Right cardiac atrium (tissue), 5 donors: Measurements from ENCODE around the gene SIRT7. TPM values are rescaled to one million over a fixed set of nuclear protein-coding genes. Genes with fewer than 3 reads are reported as not detected.

ENCODE experiments used
- ATAC-seq, 2 donors: fragments of 200-7000 bp; cut with Tn5 transposase; one replicate each; pipeline versions ENCODE4 v1.8.0 to v1.9.1; 2020; ENCODE audit warnings: moderate library complexity in 2 of 2, mild to moderate bottlenecking in 1 of 2
- DNase-seq, 3 donors: peaks; one replicate each; pipeline ENCODE4 v3.0.0-alpha.2; 2020
- H3K27ac ChIP-seq: one replicate; pipeline ENCODE4 v1.5.1; 2013; ENCODE audit warnings: mild to moderate bottlenecking, low read length, control low read depth, moderate library complexity
- H3K27me3 ChIP-seq: one replicate; pipeline ENCODE4 v1.6.1; 2013; ENCODE audit not compliant: control insufficient read depth, insufficient read depth
- H3K4me1 ChIP-seq: one replicate; pipeline ENCODE4 v1.6.1; 2013; ENCODE audit warnings: low read length; ENCODE audit not compliant: control insufficient read depth, insufficient read depth
- H3K4me3 ChIP-seq: one replicate; pipeline ENCODE4 v1.5.1; 2013; ENCODE audit warnings: low read length, control low read depth
- H3K9me3 ChIP-seq: one replicate; pipeline ENCODE4 v1.6.1; 2013; ENCODE audit warnings: low read length; ENCODE audit not compliant: control insufficient read depth
- WGBS: extraction: QIAGEN DNeasy Blood & Tissue Kit; methylation state at CpG from one replicate; pipeline ENCODE4 v1.1.7; 2013; 5-methylcytosine and 5-hydroxymethylcytosine counted together
- intact Hi-C, 4 donors: fragments of 100-400 bp; cut with DNase I; formaldehyde crosslinking; loops; one replicate each; pipeline versions ENCODE4 v1.11.0 to v1.14.0; 2022 to 2023
- polyA plus RNA-seq: library from polyadenylated mRNA; stranded (reverse); fragments of 200-250 nt; gene quantifications from one replicate; pipeline ENCODE4 v1.2.3, GENCODE V29; 2013
- total RNA-seq, 4 donors: library from RNA; stranded (reverse); fragmentation: NEBNext Ultra II Directional; extraction: Animal tissue kit (Norgen Biotek cat#: 25700); gene quantifications; one replicate each; pipeline ENCODE4 v1.2.1, GENCODE V29; 2021
- donor health status: healthy with polysubstance abuse.
- donor health status: DM: no; HTN: yes; CAD: no.
- donor health status: DM: no; HTN: no; CAD: no.
- donor health status: DM: no; HTN: yes; CAD: no; lungs with severe emphysema.
- donor health status: DM: yes; HTN: yes; CAD: no.

The SIRT7 gene
- total and polyA plus RNA-seq, 5 donors, result 7.3 to 10.1 (median 8.3) TPM

DNA sequence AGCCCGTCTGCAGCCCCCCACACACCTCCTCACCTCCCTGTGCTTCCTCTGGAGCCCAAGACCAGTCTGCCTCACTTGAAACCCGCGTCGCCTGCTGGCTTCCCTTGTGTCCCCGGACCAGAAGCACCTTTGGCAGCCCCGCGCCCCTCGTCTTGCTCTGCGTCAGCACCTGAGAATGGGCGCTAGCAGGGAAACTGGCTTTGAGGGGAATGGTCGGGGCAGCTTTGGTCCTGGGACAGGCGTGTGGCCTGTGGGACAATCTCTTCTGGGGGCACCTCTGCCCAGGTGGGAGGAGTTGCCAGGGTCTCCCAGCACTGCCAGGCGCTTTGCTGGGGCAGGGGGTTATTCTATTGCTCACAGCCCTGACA, 13.2 kb upstream of the SIRT7 start:
- H3K4me3 ChIP-seq, result no peak overlapping the region
- H3K27me3 ChIP-seq, result no peaks in the 10 kb centered on the region
- ATAC-seq (no peak), DNase-seq (peak in 2 of 3 donors; percentile 42 to 57)
- WGBS, result 64% methylated on average over 13 of the region's 13 CpGs
- no peaks in the 10 kb centered on the region for H3K9me3 ChIP-seq
- intact Hi-C loops, result no loop called here
- peaks cover under 1% of the 10 kb centered on the region for H3K4me1 ChIP-seq
- H3K27ac ChIP-seq, result no peak overlapping the region

DNA sequence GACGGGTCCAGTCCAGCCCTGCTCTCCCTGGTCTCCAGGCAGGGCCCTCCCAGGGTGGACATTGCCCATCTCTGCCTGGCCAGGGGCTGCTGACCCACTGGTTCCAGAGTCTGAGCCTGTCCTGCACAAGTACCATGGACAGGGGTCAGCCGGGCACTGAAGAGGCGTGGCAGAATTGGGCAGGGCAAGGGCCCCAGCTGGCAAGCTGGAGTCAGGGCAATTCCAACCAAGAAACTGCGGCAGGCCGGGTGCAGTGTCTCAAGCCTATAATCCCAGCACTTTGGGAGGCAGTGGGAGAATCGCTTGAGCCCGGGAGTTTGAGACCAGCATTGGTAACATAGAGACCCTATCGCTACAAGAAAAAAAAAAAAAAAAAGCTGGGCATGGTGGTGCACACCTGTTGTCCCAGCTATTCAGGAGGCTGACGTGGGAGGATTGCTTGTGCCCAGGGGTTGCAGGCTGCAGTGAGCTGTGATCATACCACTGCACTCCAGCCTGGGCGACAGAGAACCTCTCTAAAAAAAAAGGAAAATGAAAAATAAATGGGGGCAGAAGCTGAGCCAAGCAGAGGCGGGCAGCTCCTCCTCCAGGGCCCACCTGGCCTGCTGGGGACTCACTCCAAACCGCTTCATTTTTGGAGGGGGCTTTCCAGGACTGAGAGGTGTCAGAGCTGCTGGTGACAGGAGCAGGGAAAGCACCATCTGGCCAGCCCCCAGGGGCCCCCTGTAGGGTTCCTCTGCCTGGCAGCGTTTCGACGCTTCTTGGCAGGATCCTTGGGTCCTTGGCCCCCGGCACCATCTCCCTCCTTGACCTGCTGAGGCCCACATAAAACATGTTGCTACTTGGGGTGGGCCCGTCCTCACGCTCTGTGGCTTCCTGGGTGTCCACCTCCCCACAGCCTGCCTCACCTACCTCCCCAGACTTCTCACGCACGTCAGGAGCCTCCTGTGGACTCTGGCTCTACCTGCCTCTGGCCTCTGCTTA, 12.5 kb upstream of the SIRT7 start:
- intact Hi-C loops, result no loop called here
- no peak overlapping the region for H3K27ac ChIP-seq
- no peak overlapping the region for H3K4me3 ChIP-seq
- ATAC-seq (no peak), DNase-seq (peak; percentile 29 to 60 (median 33))
- H3K9me3 ChIP-seq, result no peaks in the 10 kb centered on the region
- no peaks in the 10 kb centered on the region for H3K27me3 ChIP-seq
- WGBS, result 61% methylated on average over 20 of the region's 20 CpGs
- H3K4me1 ChIP-seq, result peaks cover 5% of the 10 kb centered on the region

DNA sequence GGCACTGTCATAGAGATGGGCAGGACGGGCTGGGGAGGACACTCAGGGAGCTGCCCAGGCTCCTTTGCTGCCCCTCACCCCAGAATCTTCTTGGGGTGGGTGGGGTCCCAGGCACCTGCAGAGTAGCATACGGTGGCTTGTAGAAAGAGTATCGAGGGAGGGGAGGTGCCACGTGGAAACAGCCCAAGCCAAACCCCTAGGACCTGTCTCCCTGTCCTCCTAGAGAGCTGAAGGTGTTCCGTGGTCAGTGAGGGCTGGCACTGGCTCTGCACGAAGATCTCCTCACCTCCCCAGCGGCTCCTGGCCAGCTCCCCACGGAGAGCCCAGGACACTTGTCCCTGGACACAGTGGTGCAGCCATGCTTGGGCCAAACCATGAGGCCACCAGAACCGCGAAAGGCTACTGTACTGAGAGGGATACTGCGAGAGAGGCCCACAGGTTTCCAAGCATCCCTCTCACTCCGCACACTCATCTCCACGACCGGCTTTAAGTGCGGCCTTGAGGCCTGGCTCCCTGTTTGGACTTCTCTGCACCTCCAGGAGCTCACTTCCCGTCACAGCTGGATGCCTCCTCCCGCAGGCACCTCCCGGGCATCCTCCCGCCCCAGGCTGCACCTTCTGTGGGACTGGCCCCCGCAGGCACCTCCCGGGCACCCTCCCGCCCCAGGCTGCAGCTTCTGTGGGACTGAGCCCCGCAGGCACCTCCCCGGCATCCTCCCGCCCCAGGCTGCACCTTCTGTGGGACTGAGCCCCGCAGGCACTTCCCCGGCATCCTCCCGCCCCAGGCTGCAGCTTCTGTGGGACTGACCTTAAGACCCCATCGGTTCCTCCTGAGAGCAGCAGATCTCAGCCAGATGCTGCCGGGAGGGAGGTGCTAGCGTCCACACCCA, 11.5 kb upstream of the SIRT7 start:
- no peak overlapping the region for H3K4me3 ChIP-seq
- H3K9me3 ChIP-seq, result no peaks in the 10 kb centered on the region
- intact Hi-C loops, result no loop called here
- peaks cover 11% of the 10 kb centered on the region for H3K4me1 ChIP-seq
- DNase-seq (peak in 2 of 3 donors; percentile 58), ATAC-seq (no peak)
- no peak overlapping the region for H3K27ac ChIP-seq
- H3K27me3 ChIP-seq, result no peaks in the 10 kb centered on the region
- WGBS, result 91% methylated on average over 31 of the region's 31 CpGs

DNA sequence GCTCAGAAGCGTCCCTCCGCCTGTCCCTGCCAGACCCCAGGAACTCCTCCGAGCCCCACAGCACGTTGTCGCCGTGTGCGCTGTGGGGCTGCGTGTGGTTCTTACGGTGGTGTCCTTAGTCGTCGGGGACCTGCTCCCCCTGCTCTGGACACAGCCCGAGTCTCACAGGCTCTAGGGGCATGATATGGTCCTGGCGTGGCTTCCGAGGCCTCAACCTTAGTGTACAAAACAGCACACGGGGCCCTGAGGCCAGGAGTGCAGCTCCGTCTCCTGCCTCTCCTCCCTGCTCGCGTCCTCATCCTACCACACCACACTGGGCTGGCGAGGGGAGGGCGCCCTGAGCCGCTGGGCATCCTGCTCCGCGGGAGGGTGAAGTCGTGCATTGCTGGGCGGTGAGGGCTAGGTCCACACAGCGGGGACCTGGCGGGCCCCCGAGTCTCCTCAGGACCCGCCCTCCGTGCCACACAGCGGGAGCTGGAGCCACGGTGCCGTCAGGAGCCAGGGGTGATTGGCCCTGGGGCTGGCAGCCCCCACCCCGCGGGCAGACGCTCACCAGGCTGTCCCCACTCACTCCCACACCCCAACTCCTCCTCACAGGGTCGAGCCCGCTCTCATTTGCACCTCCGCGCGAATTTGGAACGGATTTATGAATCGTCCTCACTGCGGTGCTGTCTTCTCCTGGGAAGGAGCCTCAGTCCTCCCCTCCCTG, 10.7 kb upstream of the SIRT7 start:
- intact Hi-C loops, result no loop called here
- WGBS, result 39% methylated on average over 44 of the region's 44 CpGs
- DNase-seq (peak in 2 of 3 donors; percentile 28 to 56), ATAC-seq (no peak)
- Histone ChIP-seq H3K4me1 (peaks cover 15% of the 10 kb centered on the region), H3K27ac (no peak overlapping the region), H3K4me3 (no peak overlapping the region), H3K9me3 (no peaks in the 10 kb centered on the region), H3K27me3 (no peaks in the 10 kb centered on the region)

DNA sequence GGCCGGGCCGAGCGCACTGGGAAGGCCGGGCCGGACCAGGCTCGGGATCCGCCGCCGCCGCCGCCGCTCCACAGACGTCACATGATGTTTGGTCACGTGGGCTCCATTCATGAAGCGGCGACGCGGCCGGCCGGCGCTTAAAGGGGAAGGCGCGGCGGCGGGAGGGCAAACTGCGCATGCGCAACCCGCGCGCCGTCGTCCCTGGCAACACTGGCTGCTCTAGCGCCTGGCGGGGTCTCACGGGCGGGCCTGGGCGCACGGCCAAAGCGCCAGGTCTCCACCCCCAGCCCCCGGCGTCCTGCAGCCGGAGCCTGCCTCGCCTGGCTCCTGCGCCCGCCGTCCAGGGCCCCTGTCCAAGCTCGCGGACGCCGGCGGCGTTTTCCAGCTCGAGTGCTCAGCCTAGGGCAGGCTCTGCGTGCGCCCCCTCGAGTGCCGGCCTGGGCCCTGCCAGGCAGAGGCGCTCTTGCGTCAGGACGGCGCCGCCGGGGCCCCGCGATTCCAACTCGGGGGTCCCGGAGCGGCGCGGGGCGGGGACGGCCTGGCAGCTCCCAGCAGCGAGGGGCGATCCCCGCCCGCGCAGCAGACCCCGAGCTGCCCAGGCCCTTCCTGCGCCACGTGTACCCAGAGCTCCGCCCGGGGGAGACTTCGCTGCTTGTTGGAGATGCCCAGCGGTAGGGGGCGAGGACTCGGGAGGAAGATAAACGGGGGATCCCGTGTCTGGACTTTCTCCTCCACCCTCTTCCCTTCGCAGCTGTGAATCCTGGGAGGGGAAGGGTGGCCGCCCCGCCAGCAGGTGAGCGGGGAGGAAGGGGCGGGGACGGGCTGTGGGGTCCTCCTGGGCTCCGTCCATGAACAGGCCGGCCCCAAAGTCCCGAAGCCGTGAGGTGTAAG, 9.9 kb upstream of the SIRT7 start, which contains the start of gene MAFG:
Gene MAFG, minus strand, starts transcription at position 83 of the 891 bp plus-strand sequence. CDS start 4,550 bp downstream, outside the sequence.
- no peaks in the 10 kb centered on the region for H3K27me3 ChIP-seq
- under 1% methylated on average over 98 of the region's 98 CpGs for WGBS
- H3K4me3 ChIP-seq, result peak within 1 kb of the TSS; percentile 92
- peak within 1 kb of the TSS; percentile 52 for H3K27ac ChIP-seq
- intact Hi-C loops, result no loop called here
- DNase-seq, result peak; percentile 93 to 98 (median 97)
- ATAC-seq, result peak; percentile 59 to 68
- H3K4me1 ChIP-seq, result peaks cover 18% of the 10 kb centered on the region
- H3K9me3 ChIP-seq, result no peaks in the 10 kb centered on the region

DNA sequence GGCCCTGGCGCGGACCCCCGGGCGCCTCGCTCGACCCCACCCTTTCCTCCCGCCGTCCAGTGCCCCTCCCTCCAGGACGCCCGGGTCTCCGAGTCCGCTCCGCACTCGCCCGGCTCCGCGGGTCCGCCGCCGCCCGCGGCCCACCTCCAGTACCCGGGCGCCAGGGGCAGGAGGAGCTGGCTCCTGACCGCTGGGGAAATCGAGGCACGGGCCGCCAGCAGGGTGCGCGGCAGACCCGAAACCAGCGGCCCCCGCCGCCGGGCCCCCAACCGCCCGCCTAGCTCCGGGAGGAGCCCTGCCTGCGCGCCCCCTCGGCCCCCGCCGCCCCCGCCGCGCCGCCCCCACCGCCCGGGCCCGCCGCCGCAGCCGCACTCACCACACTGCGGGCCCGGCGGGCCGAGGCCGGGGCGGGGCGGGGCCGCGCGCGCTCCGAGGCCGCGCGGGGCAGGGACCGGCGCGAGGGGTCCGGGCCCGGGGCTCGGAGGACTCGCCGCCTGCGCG, 9.2 kb upstream of the SIRT7 start:
- WGBS, result under 1% methylated on average over 78 of the region's 78 CpGs
- peaks cover 22% of the 10 kb centered on the region for H3K4me1 ChIP-seq
- peak in 1 of 2 donors; percentile 3 for ATAC-seq

DNA sequence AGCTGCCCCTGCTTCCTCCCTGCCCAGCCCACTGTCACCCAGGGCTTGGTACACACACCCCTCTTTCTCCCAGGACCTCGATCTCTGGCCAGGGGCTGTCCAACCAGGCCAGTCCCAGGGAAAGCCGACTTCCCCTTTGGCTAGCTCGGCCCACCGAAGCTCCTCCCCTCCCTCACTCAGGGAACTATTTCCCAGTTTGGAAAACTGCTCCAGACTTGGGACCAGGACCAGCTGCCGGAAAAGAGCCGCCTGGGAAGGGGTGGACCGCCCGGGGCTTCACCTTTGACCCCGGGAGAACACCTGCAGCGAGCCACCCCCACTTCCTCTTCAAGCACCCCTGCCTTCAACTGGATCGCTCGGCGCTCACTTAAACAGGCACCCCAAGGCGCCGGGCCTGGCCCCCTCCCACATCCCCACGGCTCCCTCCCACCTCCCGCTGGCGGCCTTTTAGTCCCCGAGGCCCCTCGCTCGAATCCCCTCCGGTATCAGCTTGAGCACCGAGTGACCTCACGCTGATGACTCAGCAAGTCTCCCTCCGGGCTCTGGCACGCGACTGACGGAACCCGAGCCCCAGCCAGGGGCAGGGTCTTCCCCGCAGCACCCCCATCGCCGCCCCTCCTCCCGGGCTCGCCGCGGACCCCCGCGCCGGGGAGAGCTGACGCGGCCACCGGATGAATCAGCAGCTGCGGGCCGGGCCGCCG, 8.6 kb upstream of the SIRT7 start:
- under 1% methylated on average over 46 of the region's 46 CpGs for WGBS
- H3K4me3 ChIP-seq, result peak overlapping the region; percentile 92
- DNase-seq (peak; percentile 89 to 93 (median 92)), ATAC-seq (peak; percentile 68 to 72)
- peaks cover 22% of the 10 kb centered on the region for H3K4me1 ChIP-seq
- H3K27me3 ChIP-seq, result no peaks in the 10 kb centered on the region
- peak overlapping the region; percentile 52 for H3K27ac ChIP-seq
- intact Hi-C loops, result no loop called here
- H3K9me3 ChIP-seq, result no peaks in the 10 kb centered on the region

More for the DNA sequence above, 9.2 kb upstream of the SIRT7 start:
- Histone ChIP-seq H3K4me3 (peak overlapping the region; percentile 92), H3K9me3 (no peaks in the 10 kb centered on the region), H3K27me3 (no peaks in the 10 kb centered on the region), H3K27ac (peak overlapping the region; percentile 52)
- intact Hi-C loops, result no loop called here
- DNase-seq, result peak in 1 of 3 donors; percentile 74

DNA sequence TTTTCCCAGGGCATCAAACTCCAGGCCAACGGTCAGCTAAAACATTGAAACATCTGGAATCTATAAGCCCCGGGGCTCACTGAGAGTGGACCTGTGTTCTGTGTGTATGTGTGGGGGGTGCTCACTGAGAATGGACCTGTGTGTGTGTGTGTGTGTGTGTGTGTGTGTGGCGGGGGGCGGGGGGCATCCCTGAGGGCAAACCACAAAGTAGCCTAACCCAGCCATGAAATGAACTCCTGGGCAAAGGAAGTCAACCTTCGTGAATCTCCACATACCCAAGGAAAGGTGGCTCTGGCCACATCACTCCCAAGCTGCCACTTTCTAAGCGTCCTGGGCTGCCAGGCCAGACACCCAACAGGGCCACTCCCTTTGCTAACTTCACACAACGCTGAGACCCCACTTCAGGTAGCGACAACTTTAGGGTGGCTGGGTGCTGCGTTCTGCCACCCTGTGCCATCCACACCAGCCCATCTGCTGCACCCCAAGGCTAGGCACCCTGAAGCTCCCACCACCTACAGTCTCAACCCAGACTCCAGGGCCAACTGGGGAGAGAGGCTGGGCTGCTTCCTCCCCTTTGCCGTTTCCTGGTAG, 8.0 kb upstream of the SIRT7 start:
- H3K9me3 ChIP-seq, result no peaks in the 10 kb centered on the region
- no peaks in the 10 kb centered on the region for H3K27me3 ChIP-seq
- H3K27ac ChIP-seq, result peak overlapping the region; percentile 52
- H3K4me1 ChIP-seq, result peaks cover 22% of the 10 kb centered on the region
- WGBS, result 61% methylated on average over 10 of the region's 10 CpGs
- no peak for DNase-seq
- no peak overlapping the region for H3K4me3 ChIP-seq
- no peak for ATAC-seq
- intact Hi-C loops, result no loop called here
